GM19193 (cell line): ENCODE measurements around the gene CCL18.

Experiments used
- POLR2A ChIP-seq: IDR thresholded peaks from 4 replicates; pipeline ENCODE4 v1.6.1; 2011; ENCODE audit not compliant: insufficient read depth, insufficient read length; ENCODE audit errors: extremely low read depth

Gene CCL18

GRCh38 chr17:36092230-36092629 is 28.2 kb downstream of the CCL18 start:
- TF ChIP-seq POLR2A = no peak

GRCh38 chr17:36094232-36094631 is 30.2 kb downstream of the CCL18 start:
- no peak for TF ChIP-seq POLR2A

- TF ChIP-seq POLR2A = no peak
These were observed 30.7 kb downstream of the CCL18 start for GRCh38 chr17:36094746-36095145.

- TF ChIP-seq POLR2A = no peak
These were observed 31.9 kb downstream of the CCL18 start for GRCh38 chr17:36095992-36096391.

- peak; percentile 11 for TF ChIP-seq POLR2A
These were observed 39.4 kb downstream of the CCL18 start, which contains the start of gene CCL4 for GRCh38 chr17:36103401-36103975. CCL4 (plus strand) TSS chr17:36103827; CDS start chr17:36103906, 79 bp downstream.

GRCh38 chr17:36104701-36105181 is 40.7 kb downstream of the CCL18 start:
- no peak for TF ChIP-seq POLR2A

- no peak for TF ChIP-seq POLR2A
These were observed 41.9 kb downstream of the CCL18 start for GRCh38 chr17:36105781-36106492.

- TF ChIP-seq POLR2A = peak; percentile 19
These were observed 42.4 kb downstream of the CCL18 start for GRCh38 chr17:36106493-36106835.

- no peak for TF ChIP-seq POLR2A
These were observed 43.6 kb downstream of the CCL18 start for GRCh38 chr17:36107660-36108059.

GRCh38 chr17:36111068-36111490 is 47.0 kb downstream of the CCL18 start:
- TF ChIP-seq POLR2A = no peak

- TF ChIP-seq POLR2A = no peak
These were observed 48.5 kb downstream of the CCL18 start for GRCh38 chr17:36112572-36112971.

GRCh38 chr17:36117505-36118382 is 53.7 kb downstream of the CCL18 start:
- TF ChIP-seq POLR2A = no peak

GRCh38 chr17:36118477-36119353 is 54.6 kb downstream of the CCL18 start:
- no peak for TF ChIP-seq POLR2A

- TF ChIP-seq POLR2A = no peak
These were observed 56.1 kb downstream of the CCL18 start for GRCh38 chr17:36120221-36120620.
